BJ (cell line): Measurements from ENCODE around the gene GRAMD1B. TPM values are rescaled to one million over a fixed set of nuclear protein-coding genes. Genes with fewer than 3 reads are reported as not detected.
A peak's percentile ranks its signal among the peaks of the same experiment; 100 is the strongest.

Experiments used
- CTCF ChIA-PET: fragments of 350-600 bp; formaldehyde crosslinking; extraction: SDS; loops from one replicate; lab custom pipeline; 2021; ENCODE audit warnings: antibody characterized with exemption, inconsistent platforms; lab: Yijun Ruan, JAX
- POLR2A ChIA-PET: fragments of 300-600 bp; sonication (Branson Sonifier 250); formaldehyde crosslinking; extraction: SDS; loops from one replicate; lab custom pipeline; 2021; ENCODE audit warnings: antibody characterized with exemption; lab: Charles Lee
- DNase-seq: peaks from one replicate; pipeline ENCODE4 v3.0.0-alpha.2; 2011; ENCODE audit warnings: low read depth
- H3K27me3 ChIP-seq: 2 replicates; pipeline ENCODE4 v1.6.0; 2011; ENCODE audit warnings: low read length; ENCODE audit not compliant: control insufficient read depth, insufficient read depth
- H3K36me3 ChIP-seq: 2 replicates; pipeline ENCODE4 v1.5.1; 2011; ENCODE audit warnings: low read length; ENCODE audit not compliant: control insufficient read depth, insufficient read depth
- H3K4me3 ChIP-seq: 2 replicates; pipeline ENCODE4 v1.5.1; 2011; ENCODE audit warnings: low read depth, mild to moderate bottlenecking, control low read depth, low read length
- CTCF ChIP-seq: IDR thresholded peaks from 2 replicates; pipeline ENCODE4 v1.5.1; 2011; ENCODE audit warnings: low read depth, mild to moderate bottlenecking, control low read depth, inconsistent platforms, low read length, moderate library complexity; ENCODE audit not compliant: insufficient read depth
- polyA plus RNA-seq: library from polyadenylated mRNA; depleted of rRNA; stranded (reverse); fragments of >200 nt; gene quantifications from 2 replicates; pipeline ENCODE4 v1.2.3, GENCODE V29; 2011

Gene GRAMD1B
- polyA plus RNA-seq, 1 experiment: 11.7 TPM

- CTCF ChIA-PET: interaction anchor here (1.0 to 5.8 kb wide), 8 partner anchors 8 to 161 kb away, joined by 3 to 36 read pairs (median 7); no protein-coding TSS in a partner anchor
- POLR2A ChIA-PET: interaction anchor here (1.2 to 1.6 kb wide), 2 partner anchors 8 to 14 kb away, joined by 3 to 6 read pairs; no protein-coding TSS in a partner anchor
- TF ChIP-seq CTCF: no peak
- Histone ChIP-seq H3K4me3 (no peak overlapping the region), H3K27me3 (no peaks in the 10 kb centered on the region), H3K36me3 (no peaks in the 10 kb centered on the region)
- no peak for DNase-seq
Measured at GRCh38 chr11:123545726-123546270, 115.7 kb downstream of the GRAMD1B start.

GRCh38 chr11:123546515-123546914 lies 116.4 kb downstream of the GRAMD1B start:
- DNase-seq: peak; percentile 78
- POLR2A ChIA-PET: interaction anchor here (0.6 to 1.6 kb wide), 4 partner anchors 9 to 884 kb away, joined by 3 to 7 read pairs (median 4); no protein-coding TSS in a partner anchor
- CTCF ChIA-PET: interaction anchor here (1.0 to 5.8 kb wide), 8 partner anchors 8 to 160 kb away, joined by 3 to 36 read pairs (median 7); no protein-coding TSS in a partner anchor
- Histone ChIP-seq H3K27me3 (no peaks in the 10 kb centered on the region), H3K4me3 (no peak overlapping the region), H3K36me3 (no peaks in the 10 kb centered on the region)
- TF ChIP-seq CTCF: no peak

- Histone ChIP-seq H3K4me3 (no peak overlapping the region), H3K36me3 (no peaks in the 10 kb centered on the region), H3K27me3 (no peaks in the 10 kb centered on the region)
- no peak for TF ChIP-seq CTCF
- POLR2A ChIA-PET: interaction anchor here (0.6 to 1.6 kb wide), 3 partner anchors 9 to 885 kb away, joined by 3 to 7 read pairs (median 6); no protein-coding TSS in a partner anchor
- DNase-seq: no peak
- CTCF ChIA-PET: interaction anchor here (1.6 to 5.8 kb wide), 3 partner anchors 7 to 33 kb away, joined by 8 to 36 read pairs (median 21); no protein-coding TSS in a partner anchor
Measured at GRCh38 chr11:123547180-123547579, 117.1 kb downstream of the GRAMD1B start.

GRCh38 chr11:123548774-123549173 lies 118.7 kb downstream of the GRAMD1B start:
- H3K27me3 ChIP-seq: no peaks in the 10 kb centered on the region
- H3K4me3 ChIP-seq: no peak overlapping the region
- no peaks in the 10 kb centered on the region for H3K36me3 ChIP-seq
- DNase-seq: no peak
- no peak for TF ChIP-seq CTCF
- POLR2A ChIA-PET: no interaction called here
- CTCF ChIA-PET: interaction anchor here (1.4 to 1.7 kb wide), 3 partner anchors 11 to 32 kb away, joined by 3 to 5 read pairs (median 4); no protein-coding TSS in a partner anchor
